Measurements from ENCODE around the gene GALNS. TPM values are rescaled to one million over a fixed set of nuclear protein-coding genes. Genes with fewer than 3 reads are reported as not detected.

GALNS gene
- total and polyA plus RNA-seq, 2 experiments from 2014 or later: 9.7 to 18.8 TPM

DNA sequence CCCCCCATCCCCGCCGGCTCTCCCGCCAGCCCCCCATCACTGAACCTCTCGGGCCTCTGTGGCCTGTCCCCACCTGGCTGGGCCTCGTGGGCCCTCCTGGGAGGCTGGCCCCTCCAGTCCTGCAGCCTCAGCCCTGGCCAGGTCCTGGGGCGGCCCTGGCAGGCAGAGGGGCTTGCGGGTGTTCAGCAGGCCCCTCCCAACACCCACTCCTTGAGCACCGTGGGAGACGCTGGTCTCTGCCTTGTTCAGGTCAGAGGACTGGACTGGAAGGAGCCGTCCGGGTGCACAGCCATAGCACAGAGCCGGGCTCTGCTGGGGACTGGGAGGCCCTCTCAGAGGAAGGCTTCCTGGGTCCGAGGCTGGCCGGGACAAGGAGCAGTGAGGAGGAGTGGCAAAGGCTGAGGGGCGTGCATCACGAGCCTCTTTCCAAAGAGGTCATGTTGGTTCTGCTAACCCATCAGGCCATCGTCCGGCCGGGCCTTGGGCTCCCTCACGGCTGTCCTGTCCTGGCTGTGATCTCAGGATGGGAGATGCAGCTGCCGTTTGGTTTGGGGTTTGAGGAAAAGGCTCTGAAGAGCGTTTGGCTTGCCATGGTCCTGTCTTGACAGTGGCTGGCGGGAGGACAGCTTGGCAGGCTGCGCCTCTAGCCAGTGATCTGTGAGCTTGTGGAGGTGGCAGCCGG lies 16.0 kb upstream of the GALNS start:
- Histone ChIP-seq H4K20me1 (replicated peaks; ENCODE audit: insufficient read depth) (no peaks in the 10 kb centered on the region), H3K9me2 (ENCODE audit: insufficient read depth) (no peaks in the 10 kb centered on the region), H3K27me3 (ENCODE audit: insufficient read depth) (no peaks in the 10 kb centered on the region), H3K4me3 (no peak overlapping the region), H2AFZ (no peak overlapping the region), H3K79me2 (replicated peaks; ENCODE audit: insufficient read depth) (no peaks in the 10 kb centered on the region), H3K27ac (ENCODE audit: low read depth) (no peak overlapping the region), H3F3A (replicated peaks; ENCODE audit: low read depth) (no peaks in the 10 kb centered on the region), H3K4me1 (ENCODE audit: insufficient read depth) (no peaks in the 10 kb centered on the region), H3K4me2 (no peak overlapping the region), H3K36me3 (ENCODE audit: insufficient read depth) (no peaks in the 10 kb centered on the region)
- DNase-seq (ENCODE audit: low spot score) (no peak), ATAC-seq (no peak)
- H3K4me3 Mint-ChIP-seq: no peak overlapping the region
- H3K4me1 Mint-ChIP-seq: no peaks in the 10 kb centered on the region; the same call in 2 of the 3 replicates
- no peaks in the 10 kb centered on the region; the same call in 1 of the 3 replicates for H3K9me3 Mint-ChIP-seq
- no peak overlapping the region for H3K27ac Mint-ChIP-seq
- no peaks in the 10 kb centered on the region; the same call in 2 of the 3 replicates for H3K36me3 Mint-ChIP-seq (ENCODE audit: low read depth)
- H3K27me3 Mint-ChIP-seq (ENCODE audit: insufficient read depth, low read depth, poor library complexity): peaks cover 6% of the 10 kb centered on the region
- TF ChIP-seq, protein P1, sequence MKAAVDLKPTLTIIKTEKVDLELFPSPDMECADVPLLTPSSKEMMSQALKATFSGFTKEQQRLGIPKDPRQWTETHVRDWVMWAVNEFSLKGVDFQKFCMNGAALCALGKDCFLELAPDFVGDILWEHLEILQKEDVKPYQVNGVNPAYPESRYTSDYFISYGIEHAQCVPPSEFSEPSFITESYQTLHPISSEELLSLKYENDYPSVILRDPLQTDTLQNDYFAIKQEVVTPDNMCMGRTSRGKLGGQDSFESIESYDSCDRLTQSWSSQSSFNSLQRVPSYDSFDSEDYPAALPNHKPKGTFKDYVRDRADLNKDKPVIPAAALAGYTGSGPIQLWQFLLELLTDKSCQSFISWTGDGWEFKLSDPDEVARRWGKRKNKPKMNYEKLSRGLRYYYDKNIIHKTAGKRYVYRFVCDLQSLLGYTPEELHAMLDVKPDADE (IDR thresholded peaks at IDR 0.05): no peak
- no peak for TF ChIP-seq CREB1 (CRISPR knock-in tag; IDR thresholded peaks at IDR 0.05; ENCODE audit: low read depth)
- no peak for TF ChIP-seq STAT1 (IDR thresholded peaks at IDR 0.05; ENCODE audit: unreplicated experiment)
- no peak for TF ChIP-seq EZH2phosphoT487 (IDR thresholded peaks at IDR 0.05; ENCODE audit: unreplicated experiment)
- no peak for TF ChIP-seq JUNB (IDR thresholded peaks at IDR 0.05; ENCODE audit: unreplicated experiment)
- no peak for TF ChIP-seq EZH2 (IDR thresholded peaks at IDR 0.05; ENCODE audit: low read depth, unreplicated experiment)
- TF ChIP-seq POLR2AphosphoS5 (IDR thresholded peaks at IDR 0.05; ENCODE audit: low read depth): no peak
- TF ChIP-seq, protein P2, sequence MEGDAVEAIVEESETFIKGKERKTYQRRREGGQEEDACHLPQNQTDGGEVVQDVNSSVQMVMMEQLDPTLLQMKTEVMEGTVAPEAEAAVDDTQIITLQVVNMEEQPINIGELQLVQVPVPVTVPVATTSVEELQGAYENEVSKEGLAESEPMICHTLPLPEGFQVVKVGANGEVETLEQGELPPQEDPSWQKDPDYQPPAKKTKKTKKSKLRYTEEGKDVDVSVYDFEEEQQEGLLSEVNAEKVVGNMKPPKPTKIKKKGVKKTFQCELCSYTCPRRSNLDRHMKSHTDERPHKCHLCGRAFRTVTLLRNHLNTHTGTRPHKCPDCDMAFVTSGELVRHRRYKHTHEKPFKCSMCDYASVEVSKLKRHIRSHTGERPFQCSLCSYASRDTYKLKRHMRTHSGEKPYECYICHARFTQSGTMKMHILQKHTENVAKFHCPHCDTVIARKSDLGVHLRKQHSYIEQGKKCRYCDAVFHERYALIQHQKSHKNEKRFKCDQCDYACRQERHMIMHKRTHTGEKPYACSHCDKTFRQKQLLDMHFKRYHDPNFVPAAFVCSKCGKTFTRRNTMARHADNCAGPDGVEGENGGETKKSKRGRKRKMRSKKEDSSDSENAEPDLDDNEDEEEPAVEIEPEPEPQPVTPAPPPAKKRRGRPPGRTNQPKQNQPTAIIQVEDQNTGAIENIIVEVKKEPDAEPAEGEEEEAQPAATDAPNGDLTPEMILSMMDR (conservative IDR thresholded peaks at IDR 0.05; ENCODE audit: low read depth in 2 of 2): no peak
- no peak for TF ChIP-seq ZNF114 (CRISPR knock-in tag; IDR thresholded peaks at IDR 0.05)
- TF ChIP-seq, protein P3, sequence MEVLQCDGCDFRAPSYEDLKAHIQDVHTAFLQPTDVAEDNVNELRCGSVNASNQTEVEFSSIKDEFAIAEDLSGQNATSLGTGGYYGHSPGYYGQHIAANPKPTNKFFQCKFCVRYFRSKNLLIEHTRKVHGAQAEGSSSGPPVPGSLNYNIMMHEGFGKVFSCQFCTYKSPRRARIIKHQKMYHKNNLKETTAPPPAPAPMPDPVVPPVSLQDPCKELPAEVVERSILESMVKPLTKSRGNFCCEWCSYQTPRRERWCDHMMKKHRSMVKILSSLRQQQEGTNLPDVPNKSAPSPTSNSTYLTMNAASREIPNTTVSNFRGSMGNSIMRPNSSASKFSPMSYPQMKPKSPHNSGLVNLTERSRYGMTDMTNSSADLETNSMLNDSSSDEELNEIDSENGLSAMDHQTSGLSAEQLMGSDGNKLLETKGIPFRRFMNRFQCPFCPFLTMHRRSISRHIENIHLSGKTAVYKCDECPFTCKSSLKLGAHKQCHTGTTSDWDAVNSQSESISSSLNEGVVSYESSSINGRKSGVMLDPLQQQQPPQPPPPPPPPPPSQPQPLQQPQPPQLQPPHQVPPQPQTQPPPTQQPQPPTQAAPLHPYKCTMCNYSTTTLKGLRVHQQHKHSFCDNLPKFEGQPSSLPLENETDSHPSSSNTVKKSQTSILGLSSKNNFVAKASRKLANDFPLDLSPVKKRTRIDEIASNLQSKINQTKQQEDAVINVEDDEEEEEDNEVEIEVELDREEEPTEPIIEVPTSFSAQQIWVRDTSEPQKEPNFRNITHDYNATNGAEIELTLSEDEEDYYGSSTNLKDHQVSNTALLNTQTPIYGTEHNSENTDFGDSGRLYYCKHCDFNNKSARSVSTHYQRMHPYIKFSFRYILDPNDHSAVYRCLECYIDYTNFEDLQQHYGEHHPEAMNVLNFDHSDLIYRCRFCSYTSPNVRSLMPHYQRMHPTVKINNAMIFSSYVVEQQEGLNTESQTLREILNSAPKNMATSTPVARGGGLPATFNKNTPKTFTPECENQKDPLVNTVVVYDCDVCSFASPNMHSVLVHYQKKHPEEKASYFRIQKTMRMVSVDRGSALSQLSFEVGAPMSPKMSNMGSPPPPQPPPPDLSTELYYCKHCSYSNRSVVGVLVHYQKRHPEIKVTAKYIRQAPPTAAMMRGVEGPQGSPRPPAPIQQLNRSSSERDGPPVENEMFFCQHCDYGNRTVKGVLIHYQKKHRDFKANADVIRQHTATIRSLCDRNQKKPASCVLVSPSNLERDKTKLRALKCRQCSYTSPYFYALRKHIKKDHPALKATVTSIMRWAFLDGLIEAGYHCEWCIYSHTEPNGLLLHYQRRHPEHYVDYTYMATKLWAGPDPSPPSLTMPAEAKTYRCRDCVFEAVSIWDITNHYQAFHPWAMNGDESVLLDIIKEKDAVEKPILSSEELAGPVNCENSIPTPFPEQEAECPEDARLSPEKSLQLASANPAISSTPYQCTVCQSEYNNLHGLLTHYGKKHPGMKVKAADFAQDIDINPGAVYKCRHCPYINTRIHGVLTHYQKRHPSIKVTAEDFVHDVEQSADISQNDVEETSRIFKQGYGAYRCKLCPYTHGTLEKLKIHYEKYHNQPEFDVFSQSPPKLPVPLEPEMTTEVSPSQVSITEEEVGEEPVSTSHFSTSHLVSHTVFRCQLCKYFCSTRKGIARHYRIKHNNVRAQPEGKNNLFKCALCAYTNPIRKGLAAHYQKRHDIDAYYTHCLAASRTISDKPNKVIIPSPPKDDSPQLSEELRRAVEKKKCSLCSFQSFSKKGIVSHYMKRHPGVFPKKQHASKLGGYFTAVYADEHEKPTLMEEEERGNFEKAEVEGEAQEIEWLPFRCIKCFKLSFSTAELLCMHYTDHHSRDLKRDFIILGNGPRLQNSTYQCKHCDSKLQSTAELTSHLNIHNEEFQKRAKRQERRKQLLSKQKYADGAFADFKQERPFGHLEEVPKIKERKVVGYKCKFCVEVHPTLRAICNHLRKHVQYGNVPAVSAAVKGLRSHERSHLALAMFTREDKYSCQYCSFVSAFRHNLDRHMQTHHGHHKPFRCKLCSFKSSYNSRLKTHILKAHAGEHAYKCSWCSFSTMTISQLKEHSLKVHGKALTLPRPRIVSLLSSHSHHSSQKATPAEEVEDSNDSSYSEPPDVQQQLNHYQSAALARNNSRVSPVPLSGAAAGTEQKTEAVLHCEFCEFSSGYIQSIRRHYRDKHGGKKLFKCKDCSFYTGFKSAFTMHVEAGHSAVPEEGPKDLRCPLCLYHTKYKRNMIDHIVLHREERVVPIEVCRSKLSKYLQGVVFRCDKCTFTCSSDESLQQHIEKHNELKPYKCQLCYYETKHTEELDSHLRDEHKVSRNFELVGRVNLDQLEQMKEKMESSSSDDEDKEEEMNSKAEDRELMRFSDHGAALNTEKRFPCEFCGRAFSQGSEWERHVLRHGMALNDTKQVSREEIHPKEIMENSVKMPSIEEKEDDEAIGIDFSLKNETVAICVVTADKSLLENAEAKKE (CRISPR knock-in tag; IDR thresholded peaks at IDR 0.05): no peak
- TF ChIP-seq, protein P4, sequence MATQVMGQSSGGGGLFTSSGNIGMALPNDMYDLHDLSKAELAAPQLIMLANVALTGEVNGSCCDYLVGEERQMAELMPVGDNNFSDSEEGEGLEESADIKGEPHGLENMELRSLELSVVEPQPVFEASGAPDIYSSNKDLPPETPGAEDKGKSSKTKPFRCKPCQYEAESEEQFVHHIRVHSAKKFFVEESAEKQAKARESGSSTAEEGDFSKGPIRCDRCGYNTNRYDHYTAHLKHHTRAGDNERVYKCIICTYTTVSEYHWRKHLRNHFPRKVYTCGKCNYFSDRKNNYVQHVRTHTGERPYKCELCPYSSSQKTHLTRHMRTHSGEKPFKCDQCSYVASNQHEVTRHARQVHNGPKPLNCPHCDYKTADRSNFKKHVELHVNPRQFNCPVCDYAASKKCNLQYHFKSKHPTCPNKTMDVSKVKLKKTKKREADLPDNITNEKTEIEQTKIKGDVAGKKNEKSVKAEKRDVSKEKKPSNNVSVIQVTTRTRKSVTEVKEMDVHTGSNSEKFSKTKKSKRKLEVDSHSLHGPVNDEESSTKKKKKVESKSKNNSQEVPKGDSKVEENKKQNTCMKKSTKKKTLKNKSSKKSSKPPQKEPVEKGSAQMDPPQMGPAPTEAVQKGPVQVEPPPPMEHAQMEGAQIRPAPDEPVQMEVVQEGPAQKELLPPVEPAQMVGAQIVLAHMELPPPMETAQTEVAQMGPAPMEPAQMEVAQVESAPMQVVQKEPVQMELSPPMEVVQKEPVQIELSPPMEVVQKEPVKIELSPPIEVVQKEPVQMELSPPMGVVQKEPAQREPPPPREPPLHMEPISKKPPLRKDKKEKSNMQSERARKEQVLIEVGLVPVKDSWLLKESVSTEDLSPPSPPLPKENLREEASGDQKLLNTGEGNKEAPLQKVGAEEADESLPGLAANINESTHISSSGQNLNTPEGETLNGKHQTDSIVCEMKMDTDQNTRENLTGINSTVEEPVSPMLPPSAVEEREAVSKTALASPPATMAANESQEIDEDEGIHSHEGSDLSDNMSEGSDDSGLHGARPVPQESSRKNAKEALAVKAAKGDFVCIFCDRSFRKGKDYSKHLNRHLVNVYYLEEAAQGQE (IDR thresholded peaks at IDR 0.05; ENCODE audit: unreplicated experiment): no peak
- TF ChIP-seq NANOG (IDR thresholded peaks at IDR 0.05; ENCODE audit: borderline replicate concordance): no peak
- TF ChIP-seq ZNF331 (CRISPR knock-in tag; IDR thresholded peaks at IDR 0.05; ENCODE audit: low read depth): no peak

Measured in GM23338 (cell line).